NCI-H510A (cell line): ENCODE results near the gene PLXNB1.
A peak's percentile ranks its signal among the peaks of the same experiment; 100 is the strongest.
"Not testable (repeated sequence)": the region's sequence is repeated elsewhere in the genome, so short reads cannot be mapped to it uniquely, and the experiment has no call there.

Experiments used
- DNase-seq: peaks from one replicate; lab custom pipeline; 2025; lab: John Stamatoyannopoulos, UW

Gene PLXNB1

DNA sequence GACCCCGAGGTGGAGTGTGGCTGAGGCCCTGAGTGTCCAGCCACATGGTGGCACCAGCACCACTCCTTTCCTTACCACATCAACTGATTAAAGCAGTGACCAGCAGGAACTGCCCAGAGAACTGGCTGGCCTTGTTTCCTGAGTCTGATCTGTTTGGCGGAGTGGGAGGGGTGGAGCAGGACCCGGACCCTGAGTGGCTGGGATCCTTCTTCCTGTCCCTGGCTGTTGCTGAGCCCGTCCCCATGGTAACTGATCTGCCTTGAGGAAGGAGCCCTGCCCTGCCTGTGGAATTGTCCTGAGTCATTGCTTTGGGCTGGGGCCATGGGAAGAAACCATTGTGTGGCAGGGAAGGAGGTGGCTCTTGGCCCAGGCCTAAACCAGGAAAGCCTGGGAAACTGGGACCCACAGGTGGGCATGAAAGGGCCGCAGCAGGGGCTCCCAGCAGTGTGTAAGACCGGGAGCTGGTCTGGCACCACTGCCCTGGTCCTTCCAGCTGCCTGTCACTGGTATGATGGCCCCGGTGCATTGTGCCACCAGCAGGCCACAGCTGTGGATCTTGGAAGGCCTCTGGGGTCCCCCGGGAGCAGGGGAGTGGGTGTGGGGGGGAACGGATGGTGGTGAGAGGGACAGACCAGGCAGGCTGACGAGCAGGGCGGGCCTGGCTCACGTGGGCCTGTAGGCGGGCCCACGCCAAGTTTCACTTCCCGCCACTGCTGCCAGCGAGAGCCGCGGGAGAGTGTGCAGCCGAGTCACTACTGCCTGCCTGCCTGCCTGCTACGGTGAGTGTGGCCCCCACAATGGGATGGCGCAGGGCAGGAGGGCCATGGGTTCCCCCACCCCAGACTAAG, 35.9 kb upstream of the PLXNB1 start:
- peak; percentile 85 for DNase-seq

DNA sequence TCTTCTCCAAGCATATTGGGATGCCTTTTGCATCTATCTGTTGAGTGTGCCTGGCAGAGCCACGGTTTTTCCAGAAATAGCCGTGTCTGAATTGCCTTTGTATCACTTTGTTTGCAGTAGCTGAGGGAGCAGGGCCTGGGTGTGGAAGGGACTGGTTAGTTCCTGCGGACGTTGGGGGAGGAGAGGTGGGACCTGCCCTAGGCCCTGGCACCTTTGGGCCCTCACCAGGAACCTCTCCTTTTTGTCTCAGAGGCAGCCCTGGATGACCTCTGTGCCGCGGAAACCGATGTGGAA, 35.3 kb upstream of the PLXNB1 start:
- no peak for DNase-seq

DNA sequence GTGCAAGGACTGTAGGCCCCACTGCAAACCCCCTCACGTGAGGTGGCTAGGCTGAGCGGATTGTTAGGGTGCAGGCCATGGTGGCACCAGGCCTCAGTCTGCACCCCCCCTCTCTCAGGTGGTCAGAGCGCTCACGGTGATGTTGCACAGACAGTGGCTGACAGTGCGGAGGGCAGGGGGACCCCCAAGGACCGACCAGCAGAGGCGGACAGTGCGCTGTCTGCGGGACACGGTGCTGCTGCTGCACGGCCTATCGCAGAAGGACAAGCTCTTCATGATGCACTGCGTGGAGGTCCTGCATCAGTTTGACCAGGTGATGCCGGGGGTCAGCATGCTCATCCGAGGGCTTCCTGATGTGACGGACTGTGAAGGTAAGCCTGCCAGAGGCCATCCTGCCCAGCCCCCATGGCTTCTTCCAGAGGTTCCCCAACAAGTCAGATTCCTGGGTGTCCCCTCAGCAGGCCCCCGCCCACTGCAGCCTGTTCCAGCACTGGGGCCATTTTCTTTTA, 34.9 kb upstream of the PLXNB1 start:
- DNase-seq, result no peak

DNA sequence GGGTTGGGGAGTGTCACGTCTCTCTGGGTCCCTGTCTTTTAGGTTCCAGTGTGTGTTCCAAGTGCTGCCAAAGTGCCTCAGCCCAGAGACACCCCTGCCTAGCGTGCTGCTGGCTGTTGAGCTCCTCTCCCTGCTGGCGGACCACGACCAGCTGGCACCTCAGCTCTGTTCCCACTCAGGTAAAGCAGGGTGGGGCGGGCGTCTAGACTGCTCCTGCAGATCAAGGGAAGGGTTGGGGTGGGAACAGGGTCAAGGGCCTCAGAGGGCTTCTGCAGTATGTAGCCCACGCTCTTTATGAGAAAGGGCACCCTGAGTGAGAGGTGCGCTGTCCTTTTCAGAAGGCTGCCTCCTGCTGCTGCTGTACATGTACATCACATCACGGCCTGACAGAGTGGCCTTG, 33.8 kb upstream of the PLXNB1 start:
- DNase-seq, result no peak

DNA sequence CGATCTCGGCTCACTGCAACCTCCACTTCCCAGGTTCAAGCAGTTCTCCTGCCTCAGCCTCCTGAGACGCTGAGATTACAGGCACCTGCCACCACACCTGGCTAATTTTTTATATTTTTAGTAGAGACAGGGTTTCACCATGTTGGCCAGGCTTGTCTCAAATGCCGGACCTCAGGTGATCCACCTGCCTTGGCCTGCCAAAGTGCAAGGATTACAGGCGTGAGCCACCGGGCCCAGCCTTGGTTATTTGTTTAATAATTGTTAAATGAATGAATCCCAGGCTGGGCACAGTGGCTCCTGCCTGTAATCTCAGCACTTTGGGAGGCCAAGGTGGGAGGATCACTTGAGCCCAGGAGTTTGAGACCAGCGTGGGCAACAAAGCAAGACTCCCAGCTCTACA, 31.9 kb upstream of the PLXNB1 start:
- DNase-seq, result not testable (repeated sequence)

DNA sequence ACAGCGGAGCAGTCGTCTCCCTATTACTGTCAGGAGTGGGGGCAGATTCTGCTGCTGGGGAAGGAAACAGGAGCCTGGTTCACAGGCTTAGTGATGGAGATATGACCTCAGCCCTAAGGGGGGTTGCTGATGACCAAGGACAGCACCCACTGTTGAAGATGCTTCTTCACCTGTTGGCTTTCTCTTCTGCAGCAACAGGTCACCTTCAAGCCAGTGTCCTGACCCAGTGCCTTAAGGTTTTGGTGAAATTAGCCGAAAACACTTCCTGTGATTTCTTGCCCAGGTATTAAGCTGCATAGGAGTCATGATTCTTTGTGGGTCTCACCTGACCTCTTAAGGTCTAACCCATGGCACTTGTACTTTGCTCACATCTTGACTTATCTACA, 30.6 kb upstream of the PLXNB1 start:
- DNase-seq, result no peak

DNA sequence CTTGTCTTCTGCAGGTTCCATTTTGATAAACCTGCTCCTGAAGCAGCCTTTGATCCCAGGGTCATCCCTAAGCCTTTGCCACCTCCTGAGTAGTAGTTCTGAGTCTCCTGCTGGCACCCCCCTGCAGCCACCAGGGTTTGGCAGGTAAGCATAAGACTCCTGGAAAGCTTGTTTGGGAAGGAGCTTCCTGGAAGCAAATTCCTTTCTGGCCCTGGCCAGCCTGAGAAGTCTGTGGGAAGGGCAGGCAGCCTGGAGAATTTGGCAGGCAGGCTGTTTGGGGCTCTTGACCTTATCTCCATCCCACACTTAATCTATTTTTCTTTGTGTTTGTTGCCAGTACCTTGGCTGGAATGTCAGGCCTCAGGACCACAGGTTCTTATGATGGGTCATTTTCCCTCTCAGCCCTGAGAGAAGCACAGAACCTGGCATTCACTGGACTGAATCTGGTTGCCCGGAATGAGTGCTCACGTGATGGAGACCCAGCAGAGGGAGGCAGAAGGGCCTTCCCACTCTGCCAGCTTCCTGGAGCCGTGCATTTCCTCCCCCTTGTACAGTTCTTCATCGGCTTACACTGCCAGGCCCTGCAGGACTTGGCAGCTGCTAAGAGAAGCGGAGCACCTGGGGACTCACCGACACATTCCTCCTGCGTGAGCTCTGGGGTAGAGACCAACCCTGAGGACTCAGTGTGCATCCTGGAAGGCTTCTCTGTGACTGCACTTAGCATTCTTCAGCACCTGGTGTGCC, 30.1 kb upstream of the PLXNB1 start:
- DNase-seq, result no peak

DNA sequence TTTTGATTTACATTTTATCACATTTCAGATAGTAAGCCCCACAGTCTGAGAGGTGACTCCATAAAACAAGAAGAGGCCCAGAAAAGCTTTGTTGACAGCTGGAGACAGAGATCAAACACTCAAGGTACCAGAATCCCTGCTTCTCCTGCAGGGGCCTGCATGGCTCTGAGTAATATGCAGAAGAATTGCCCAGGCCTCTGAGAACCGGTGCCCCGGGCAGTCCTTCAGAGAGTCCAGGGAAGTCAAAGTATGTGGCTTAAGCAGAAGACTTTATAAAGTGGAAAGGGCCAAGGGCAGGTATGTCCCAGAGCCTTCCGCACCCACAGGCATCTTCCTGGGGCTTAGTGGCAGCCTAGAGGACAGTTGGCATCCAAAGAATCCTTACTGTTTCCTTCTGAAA, 29.4 kb upstream of the PLXNB1 start:
- DNase-seq, result no peak

DNA sequence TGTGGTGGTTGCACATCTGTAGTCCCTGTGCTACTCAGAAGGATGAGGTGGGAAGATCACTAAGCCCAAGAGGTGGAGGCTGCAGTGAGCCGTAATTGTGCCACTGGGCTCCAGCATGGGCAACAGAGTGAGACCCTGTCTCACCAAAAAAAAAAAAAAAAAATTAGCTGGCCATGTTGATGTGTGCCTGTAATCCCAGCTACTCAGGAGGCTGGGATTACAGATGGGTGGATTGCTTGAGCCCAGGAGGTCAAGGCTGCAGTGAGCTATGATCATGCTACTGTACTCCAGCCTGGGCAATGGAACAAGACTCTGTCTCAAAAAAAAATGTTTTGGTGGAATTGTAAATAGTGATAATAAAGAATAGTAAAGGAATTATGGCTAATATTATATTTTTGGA, 26.6 kb upstream of the PLXNB1 start:
- no peak for DNase-seq

DNA sequence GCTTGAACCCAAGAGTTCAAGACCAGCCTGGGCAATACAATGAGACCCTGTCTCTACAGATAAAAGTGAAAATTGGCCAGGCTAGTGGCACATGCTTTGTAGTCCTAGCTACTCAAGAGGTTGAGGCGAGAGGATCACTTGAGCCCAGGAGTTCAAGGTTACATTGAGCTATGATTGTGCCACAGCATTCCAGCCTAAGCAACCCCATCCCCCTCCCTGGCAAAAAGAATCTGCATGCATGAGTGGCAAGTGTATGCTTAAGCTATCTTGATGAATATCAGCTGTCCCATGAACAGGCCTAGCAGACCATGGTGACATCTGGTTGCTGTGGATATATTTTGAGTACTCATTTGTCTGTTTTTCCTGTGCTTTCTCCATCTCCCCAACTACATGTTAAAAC, 21.4 kb upstream of the PLXNB1 start:
- DNase-seq, result no peak

DNA sequence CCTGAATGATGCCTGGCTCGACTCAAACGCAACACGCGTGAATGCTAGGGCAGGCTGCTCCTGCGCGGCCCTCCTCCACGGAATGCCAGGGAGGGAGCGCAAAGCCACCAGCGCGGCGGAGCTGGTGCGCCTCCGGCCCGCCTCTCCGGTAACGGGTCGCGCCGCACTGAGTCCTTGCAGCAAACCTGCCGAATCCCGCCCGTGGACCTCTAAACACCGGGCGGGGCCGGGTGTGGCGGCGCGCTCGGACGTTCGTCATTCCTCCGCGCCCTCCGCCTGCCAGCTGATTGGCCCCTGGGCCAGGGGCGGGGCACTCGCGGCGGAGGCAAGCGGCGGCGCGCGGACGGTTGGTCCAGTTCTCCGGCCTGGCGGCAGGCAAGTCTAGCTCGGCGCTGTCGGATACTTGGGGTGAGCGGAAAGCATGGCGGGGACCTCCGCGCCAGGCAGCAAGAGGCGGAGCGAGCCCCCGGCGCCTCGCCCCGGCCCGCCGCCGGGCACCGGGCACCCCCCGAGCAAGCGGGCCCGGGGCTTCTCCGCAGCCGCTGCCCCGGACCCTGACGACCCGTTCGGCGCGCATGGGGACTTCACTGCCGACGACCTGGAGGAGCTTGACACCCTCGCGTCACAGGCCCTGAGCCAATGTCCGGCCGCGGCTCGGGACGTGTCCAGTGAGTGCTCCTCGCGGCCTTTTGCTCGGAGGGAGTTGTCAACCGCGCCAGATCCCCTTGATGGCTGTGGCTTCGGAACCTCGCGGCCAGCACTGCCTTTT, 16.7 kb upstream of the PLXNB1 start, which contains the start of gene ATRIP:
TSS of gene ATRIP (plus strand) at position 313 of the 769 bp plus-strand sequence. CDS start at position 422, 109 bp downstream.
- DNase-seq, result peak; percentile 77

DNA sequence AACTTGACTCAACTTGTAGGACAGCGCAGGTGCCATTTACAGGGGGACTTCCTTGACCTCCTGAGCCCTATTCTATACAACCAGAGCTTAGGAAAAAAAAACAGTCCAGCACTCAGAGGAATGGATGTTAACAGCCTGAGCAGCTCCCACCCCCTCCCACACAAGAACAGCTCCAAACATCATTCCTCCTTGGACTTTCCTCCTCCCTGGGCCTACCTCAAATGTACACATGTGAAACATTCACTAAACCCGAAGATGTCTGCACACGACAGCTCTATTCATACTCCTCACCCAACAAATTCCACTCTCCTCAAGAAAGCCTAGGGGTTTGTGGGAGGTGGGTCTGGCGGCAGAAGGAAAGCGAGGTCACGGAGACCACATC, 16.1 kb upstream of the PLXNB1 start:
- no peak for DNase-seq

DNA sequence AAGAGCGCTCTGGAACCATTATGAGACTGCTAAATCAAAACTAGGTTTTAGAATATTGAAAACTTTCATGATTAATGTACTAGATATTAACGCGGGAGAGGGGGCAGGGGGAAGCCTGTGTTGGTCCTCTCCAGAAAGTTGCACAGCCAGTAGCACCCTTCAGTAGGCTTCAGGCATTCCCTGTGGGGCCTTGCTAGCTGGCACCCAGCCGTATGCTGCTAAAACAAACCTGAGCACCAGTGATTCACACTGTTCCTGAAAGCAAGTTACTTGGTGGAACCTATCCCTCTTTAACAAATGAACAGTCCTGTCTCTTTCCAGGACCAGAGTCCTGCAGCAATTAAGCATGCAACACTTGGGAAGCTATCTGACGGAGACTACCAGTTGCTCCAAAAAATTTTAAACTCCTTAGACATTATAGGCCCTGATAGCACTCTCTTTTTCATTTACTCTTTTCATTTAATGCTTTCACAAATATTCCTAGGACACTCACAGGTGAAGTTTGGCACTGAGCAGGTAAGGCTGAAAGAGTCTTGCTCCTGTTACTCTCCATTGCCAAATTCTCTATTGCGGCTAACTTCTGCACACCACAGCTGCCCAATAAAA, 15.5 kb upstream of the PLXNB1 start:
- no peak for DNase-seq

DNA sequence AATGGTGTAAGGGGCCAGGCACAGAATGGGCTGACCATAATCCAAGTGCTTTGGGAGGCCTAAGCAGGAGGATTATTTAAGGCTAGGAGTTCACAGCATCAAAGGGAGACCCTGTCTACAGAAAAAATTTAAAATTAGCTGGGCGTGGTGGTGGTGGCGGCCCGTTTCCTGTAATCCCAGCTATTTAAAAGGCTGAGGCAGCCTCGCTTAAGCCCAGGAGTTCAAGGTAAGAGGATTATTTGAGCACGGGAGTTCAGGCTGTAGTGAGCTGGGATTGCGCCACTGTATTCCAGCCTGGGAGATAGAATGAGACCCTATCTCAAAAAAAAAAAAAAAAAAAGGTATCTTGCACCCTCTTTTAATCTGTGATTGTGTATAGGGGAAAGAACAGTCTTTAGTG, 12.1 kb upstream of the PLXNB1 start:
- no peak for DNase-seq

DNA sequence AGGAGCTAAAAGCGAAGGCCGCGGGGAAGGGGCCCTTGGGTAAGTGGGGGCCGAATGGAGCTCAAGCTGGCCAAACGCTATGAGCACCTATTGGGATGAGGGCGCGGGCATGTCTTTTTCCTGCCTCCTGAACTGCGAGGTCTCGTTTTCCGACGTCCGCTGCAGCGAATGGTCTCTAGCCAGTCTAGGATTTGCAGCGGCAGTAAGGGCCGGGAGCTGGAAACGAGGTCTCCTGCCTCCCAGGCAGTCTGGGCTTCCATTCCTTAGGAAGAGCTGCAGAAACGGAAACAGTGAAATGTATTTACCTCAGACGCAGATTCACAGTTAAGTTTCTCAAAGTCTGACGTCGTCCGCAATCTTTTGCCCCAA, 10.7 kb upstream of the PLXNB1 start:
- no peak for DNase-seq

DNA sequence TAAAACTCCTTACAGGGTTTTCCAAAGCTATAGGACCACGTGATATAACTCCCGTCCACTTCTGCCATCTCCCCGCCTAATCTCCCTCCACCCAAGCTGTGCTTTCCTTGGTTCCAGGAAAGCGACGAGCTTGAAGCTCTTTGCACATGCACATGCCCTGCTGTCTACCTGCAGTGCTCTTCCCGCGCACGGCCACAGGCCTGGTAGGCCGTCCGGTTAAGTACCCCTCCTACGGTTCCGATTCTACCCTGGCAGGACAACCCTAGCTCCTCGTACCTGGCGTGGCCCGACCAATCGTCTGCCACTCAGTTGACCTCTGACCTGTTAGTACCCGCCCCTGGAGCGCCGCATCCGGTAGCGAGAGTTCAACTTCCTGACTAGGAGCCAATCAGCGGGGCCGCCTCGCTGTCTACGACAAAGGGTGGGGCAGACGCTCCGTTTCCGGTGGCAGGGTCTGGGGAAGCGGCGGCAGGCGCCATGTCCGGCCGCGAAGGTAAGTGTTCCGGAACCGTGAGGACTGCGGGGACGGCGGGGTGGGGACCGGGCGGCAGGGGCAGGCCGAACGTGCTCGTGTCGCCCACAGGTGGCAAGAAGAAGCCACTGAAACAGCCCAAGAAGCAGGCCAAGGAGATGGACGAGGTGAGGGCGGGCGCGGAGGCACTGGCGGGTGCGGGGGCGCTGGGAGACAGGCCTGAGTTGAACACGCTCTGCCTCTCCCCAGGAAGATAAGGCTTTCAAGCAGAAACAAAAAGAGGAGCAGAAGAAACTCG, 10.1 kb upstream of the PLXNB1 start, which contains the start of the genes CCDC51 and TMA7:
TSS of gene CCDC51 (minus strand) at position 300 of the 770 bp plus-strand sequence. CDS start 4,991 bp downstream, outside the sequence.
TSS of gene TMA7 (plus strand) at position 438 of the 770 bp plus-strand sequence. CDS start at position 478, 40 bp downstream.
- peak; percentile 94 for DNase-seq

DNA sequence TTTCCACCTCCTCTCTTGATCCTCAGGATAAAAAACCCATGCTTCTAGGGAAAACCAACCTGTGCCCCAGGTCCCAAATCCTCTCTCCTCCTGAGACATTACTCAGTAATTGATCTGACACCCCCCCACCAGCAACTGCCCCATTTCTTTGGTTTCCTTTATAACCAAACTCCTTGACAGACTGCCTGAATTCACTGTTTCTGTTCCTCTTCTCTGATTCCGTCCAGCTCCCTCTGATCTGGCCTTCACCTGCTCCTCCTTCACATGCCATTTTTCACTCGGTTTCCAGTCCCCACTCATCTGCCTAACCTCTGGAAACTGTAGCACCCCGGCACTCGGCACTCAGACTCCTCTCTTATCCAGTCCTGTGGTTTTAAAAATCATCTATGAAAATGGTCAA, 7.9 kb upstream of the PLXNB1 start:
- no peak for DNase-seq

DNA sequence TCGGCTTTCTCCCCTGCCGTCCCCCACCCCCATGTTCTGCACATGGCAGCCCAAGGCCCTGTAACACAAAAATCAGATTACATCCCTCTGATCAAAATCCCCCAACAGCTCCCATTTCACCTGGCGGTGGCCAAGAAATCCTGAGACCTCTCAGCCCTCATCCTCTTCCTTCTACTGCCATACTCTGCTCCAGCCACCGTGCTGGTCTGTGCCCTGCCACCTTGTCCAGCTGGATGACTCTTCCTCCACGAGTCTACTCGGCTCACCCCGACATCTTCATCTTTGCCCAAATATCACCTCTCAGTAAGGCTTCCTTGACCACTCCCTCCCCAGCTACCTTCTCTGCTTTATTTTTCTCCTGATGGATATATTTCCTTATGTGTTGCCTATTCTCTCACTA, 7.0 kb upstream of the PLXNB1 start:
- no peak for DNase-seq

DNA sequence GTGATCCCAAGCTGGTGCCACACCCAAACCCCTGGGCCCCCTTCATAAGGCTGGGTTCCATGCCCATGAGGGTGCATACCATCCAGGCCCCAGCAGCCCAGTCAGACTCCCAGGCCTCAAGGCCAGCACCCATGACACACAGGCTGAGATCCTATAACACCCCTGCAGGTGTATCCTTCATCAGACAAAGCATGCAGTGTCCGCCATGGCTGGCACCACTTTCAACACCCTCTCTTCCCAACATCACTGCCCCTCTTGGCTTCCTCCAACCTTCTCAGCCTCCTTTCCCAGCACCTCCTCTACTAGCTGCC, 6.5 kb upstream of the PLXNB1 start:
- DNase-seq, result no peak

DNA sequence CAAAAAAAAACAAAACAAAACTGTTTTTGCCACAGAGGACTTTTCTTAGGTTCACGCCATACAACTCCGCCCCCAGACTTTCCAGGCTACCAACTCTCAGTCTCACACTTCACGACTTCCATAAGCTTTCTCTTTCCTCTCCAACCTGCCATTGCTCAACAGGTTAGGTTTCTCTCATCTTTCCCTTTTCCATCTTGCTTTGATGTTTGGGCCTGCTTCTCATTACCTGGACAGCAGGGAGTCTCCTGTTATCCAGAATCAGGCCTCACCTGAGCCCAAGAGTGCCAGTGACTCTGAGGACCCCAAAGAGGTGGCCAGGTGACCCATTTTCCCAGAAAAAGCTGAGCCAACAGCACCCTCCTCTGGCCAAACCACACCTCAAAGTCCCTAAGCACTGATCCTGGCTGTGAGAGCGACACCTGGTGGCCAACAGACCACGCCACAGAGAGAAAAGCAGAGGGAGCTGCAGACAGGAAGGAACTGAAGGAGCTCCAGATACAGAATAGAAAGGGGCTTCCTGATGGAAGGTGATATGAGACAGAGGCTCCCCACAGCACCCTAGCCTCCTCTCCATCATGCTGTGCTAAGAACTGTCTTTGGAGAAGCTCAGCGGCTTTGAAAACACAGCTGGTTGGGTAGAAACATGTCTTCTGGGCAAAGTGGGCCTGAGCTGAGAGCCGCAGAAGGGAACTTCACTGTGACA, 6.0 kb upstream of the PLXNB1 start:
- peak; percentile 41 for DNase-seq

DNA sequence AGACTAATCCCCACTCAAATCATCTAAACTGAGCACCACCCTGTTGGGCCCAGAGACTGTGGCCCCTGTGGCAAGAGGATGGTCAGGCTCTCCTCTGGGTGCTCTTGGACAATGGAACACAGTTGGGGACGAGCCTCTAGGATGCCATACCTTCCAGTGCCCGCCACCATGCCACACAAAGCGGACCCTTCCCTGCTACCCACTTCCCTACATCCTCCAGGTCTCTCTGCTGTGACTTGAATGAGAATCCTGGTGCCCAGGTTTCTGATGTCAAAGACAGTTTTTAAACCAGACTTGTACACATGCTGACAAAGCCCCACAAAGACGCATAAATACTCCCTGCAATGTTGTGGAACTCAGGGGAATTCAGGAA, 5.3 kb upstream of the PLXNB1 start:
- DNase-seq, result no peak
